Colon (tissue), 2 donors: Measurements from ENCODE around the gene C17orf107.

Experiments
- FAIRE-seq: peaks from 2 replicates; lab custom pipeline; 2012; peaks lifted over from hg19 to GRCh38; lab: Jason Lieb, UNC
- donor health status: control.
- donor health status: control.

The C17orf107 gene

GRCh38 chr17:4877089-4877488 is 22.2 kb upstream of the C17orf107 start:
- FAIRE-seq, result no peak

GRCh38 chr17:4879601-4880000 is 19.7 kb upstream of the C17orf107 start:
- no peak for FAIRE-seq

GRCh38 chr17:4880857-4881256 is 18.5 kb upstream of the C17orf107 start:
- FAIRE-seq, result no peak

GRCh38 chr17:4881761-4882555 is 17.4 kb upstream of the C17orf107 start:
- FAIRE-seq, result no peak

- FAIRE-seq, result no peak
Observed at GRCh38 chr17:4884489-4884888, 14.8 kb upstream of the C17orf107 start.

GRCh38 chr17:4886830-4887229 is 12.5 kb upstream of the C17orf107 start:
- FAIRE-seq, result no peak

- FAIRE-seq, result no peak
Observed at GRCh38 chr17:4887581-4887980, 11.8 kb upstream of the C17orf107 start.

GRCh38 chr17:4891411-4892410 is 7.6 kb upstream of the C17orf107 start:
- no peak for FAIRE-seq

GRCh38 chr17:4892499-4893221 is 6.7 kb upstream of the C17orf107 start:
- no peak for FAIRE-seq

- no peak for FAIRE-seq
Observed at GRCh38 chr17:4893272-4893671, 6.1 kb upstream of the C17orf107 start.

GRCh38 chr17:4893721-4894560 is 5.4 kb upstream of the C17orf107 start:
- FAIRE-seq, result no peak

GRCh38 chr17:4895121-4895520 is 4.2 kb upstream of the C17orf107 start:
- no peak for FAIRE-seq

GRCh38 chr17:4895657-4896331 is 3.5 kb upstream of the C17orf107 start:
- no peak for FAIRE-seq

- FAIRE-seq, result no peak
Observed at GRCh38 chr17:4896332-4897197, 2.8 kb upstream of the C17orf107 start.

GRCh38 chr17:4897198-4897687 is 2.1 kb upstream of the C17orf107 start:
- FAIRE-seq, result no peak

- FAIRE-seq, result no peak
Observed at GRCh38 chr17:4897785-4898184, 1.6 kb upstream of the C17orf107 start.

- FAIRE-seq, result no peak
Observed at GRCh38 chr17:4898351-4898750, 985 bp upstream of the C17orf107 start.

GRCh38 chr17:4898927-4899326 is 409 bp upstream of the C17orf107 start:
- no peak for FAIRE-seq

- no peak for FAIRE-seq
Observed at GRCh38 chr17:4900231-4901107, 1.1 kb downstream of the C17orf107 start.
